Measurements from ENCODE around the gene FREM3. TPM values are rescaled to one million over a fixed set of nuclear protein-coding genes. Genes with fewer than 3 reads are reported as not detected.

The FREM3 gene
- total RNA-seq, 2 experiments from 2014 or later, result not detected

DNA sequence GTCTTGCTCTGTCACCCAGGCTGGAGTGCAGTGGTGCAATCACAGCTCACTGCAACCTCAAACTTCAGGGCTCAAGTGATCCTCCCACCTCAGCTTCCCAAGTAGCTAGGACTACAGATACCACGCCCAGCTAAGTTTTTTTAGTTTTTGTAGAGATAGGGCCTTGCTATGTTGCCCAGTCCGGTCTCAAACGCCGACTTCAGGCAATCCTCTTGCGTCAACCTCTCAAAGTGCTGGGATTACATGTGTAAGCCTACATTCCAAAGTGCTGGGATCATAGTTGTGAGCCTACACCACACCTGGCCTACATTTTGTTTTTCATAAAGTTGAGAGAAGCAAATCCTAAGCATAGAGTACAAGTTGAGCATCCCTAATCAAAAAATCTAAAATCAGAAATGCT is 144.8 kb downstream of the FREM3 start:
- Histone ChIP-seq H3K36me3 (ENCODE audit: insufficient read depth, low read length) (peaks cover 30% of the 10 kb centered on the region), H3K9me3 (ENCODE audit: control insufficient read depth in 1 of 2, insufficient read depth in 1 of 2, low read length in 2 of 2) (no peaks in the 10 kb centered on the region), H3K4me1 (ENCODE audit: insufficient read depth, low read length) (peaks cover 11% of the 10 kb centered on the region), H3K27ac (ENCODE audit: low read depth in 1 of 2, low read length in 2 of 2) (no peak overlapping the region), H3K4me3 (ENCODE audit: low read length) (no peak overlapping the region), H3K27me3 (ENCODE audit: control insufficient read depth in 1 of 2, insufficient read depth in 2 of 2, low read length in 2 of 2) (no peaks in the 10 kb centered on the region)
- Mint-ChIP-seq H3K27me3 (no peaks in the 10 kb centered on the region), H3K4me3 (no peak overlapping the region), H3K27ac (no peak overlapping the region), H3K4me1 (ENCODE audit: low read depth) (peaks cover 20% of the 10 kb centered on the region), H3K36me3 (ENCODE audit: low read depth) (peaks cover 51% of the 10 kb centered on the region), H3K9me3 (no peaks in the 10 kb centered on the region)
- intact Hi-C loops (cut with DNase I, micrococcal nuclease), result loop anchor here (5.0 kb wide), 4 partner anchors 38 to 1507 kb away; partner anchors contain the start of genes GYPA (in 1 of the 2) and SMARCA5 (in 1 of the 2)
- CTCF ChIA-PET, result no interaction called here
- DNase-seq, result no peak
- POLR2A ChIA-PET, result no interaction called here
- ATAC-seq (ENCODE audit: poor library complexity), result no peak
- no peak for TF ChIP-seq CTCF (IDR thresholded peaks at IDR 0.05)

DNA sequence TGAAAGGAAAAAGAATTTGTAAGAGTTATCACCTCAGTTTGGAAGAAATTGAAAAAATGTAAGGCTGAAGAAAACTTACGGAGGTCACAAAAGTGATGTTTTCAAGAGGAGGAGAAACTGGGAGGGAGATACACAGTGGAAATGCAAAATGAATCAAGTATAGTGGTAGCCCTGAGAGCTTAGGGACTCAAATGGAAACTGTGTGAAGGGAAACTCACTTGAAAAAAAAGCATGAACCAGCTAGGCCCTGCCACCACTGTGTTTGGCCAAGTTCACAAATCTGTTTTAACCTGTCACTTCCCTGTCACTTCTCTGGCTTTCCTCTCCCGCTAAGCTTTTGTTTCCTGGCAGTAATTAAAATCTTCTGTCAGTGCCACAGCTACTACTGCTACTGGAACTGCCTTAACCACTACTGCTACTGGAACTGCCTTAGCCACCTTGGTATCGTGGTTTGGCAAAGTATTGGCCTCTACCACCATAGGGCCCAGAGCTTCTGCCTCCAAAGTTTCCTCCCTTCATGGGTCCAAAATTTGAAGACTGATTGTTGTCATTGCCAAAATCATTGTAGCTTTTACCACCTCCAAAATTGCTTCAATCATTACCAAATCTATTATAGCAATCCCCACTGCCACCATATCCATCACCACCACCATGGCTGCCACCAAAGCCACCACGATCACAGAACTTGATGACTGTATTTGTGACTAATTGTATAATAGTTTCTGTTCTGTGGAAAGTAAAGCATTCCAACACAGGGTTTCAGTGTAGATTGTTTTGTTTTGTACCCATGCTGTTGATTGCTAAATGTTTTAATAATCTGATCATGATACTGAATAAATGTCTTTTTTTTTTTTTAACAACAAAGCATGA is 145.5 kb downstream of the FREM3 start:
- Histone ChIP-seq H3K27ac (ENCODE audit: low read depth in 1 of 2, low read length in 2 of 2) (no peak overlapping the region), H3K36me3 (ENCODE audit: insufficient read depth, low read length) (peaks cover 35% of the 10 kb centered on the region), H3K4me1 (ENCODE audit: insufficient read depth, low read length) (peaks cover 11% of the 10 kb centered on the region), H3K4me3 (ENCODE audit: low read length) (no peak overlapping the region), H3K9me3 (ENCODE audit: control insufficient read depth in 1 of 2, insufficient read depth in 1 of 2, low read length in 2 of 2) (no peaks in the 10 kb centered on the region), H3K27me3 (ENCODE audit: control insufficient read depth in 1 of 2, insufficient read depth in 2 of 2, low read length in 2 of 2) (no peaks in the 10 kb centered on the region)
- CTCF ChIA-PET, result no interaction called here
- Mint-ChIP-seq H3K4me1 (ENCODE audit: low read depth) (peaks cover 14% of the 10 kb centered on the region), H3K27ac (no peak overlapping the region), H3K36me3 (ENCODE audit: low read depth) (peaks cover 58% of the 10 kb centered on the region), H3K27me3 (no peaks in the 10 kb centered on the region), H3K9me3 (no peaks in the 10 kb centered on the region), H3K4me3 (no peak overlapping the region)
- intact Hi-C loops (cut with DNase I, micrococcal nuclease), result loop anchor here (5.0 kb wide), 4 partner anchors 38 to 1507 kb away; partner anchors contain the start of genes GYPA (in 1 of the 2) and SMARCA5 (in 1 of the 2)
- no peak for ATAC-seq (ENCODE audit: poor library complexity)
- POLR2A ChIA-PET, result interaction anchor here (0.6 to 0.7 kb wide), 2 partner anchors 9 to 27 kb away, joined by 3 read pairs; no protein-coding TSS in a partner anchor
- TF ChIP-seq CTCF (IDR thresholded peaks at IDR 0.05), result no peak
- DNase-seq, result no peak

DNA sequence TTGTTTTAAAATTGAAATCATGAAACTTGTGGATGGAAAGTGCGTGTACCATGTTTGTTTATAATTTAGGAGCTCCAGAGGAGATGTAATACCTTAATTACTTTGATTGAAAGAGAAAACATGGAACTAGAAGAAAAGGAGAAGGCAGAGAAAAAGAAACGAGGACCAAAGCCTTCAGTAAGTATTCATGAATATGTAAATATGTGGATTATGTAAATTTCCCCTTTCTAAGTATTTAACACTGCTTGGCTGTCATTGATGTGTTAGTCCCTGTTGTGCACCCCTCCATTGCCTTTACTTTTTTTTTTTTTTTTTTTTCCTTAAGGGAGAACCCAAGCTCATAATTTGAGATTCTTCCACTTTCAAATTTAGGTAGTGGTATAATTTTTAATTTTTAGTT is 150.5 kb downstream of the FREM3 start:
- ChIA-PET POLR2A (no interaction called here), CTCF (interaction anchor here (0.9 kb wide), 1 partner anchor 9 kb away, joined by 3 read pairs; no protein-coding TSS in a partner anchor)
- Histone ChIP-seq H3K27ac (ENCODE audit: low read depth in 1 of 2, low read length in 2 of 2) (no peak overlapping the region), H3K4me3 (ENCODE audit: low read length) (no peak overlapping the region), H3K9me3 (ENCODE audit: control insufficient read depth in 1 of 2, insufficient read depth in 1 of 2, low read length in 2 of 2) (no peaks in the 10 kb centered on the region), H3K27me3 (ENCODE audit: control insufficient read depth in 1 of 2, insufficient read depth in 2 of 2, low read length in 2 of 2) (no peaks in the 10 kb centered on the region), H3K36me3 (ENCODE audit: insufficient read depth, low read length) (peaks cover 85% of the 10 kb centered on the region), H3K4me1 (ENCODE audit: insufficient read depth, low read length) (no peaks in the 10 kb centered on the region)
- Mint-ChIP-seq H3K27me3 (no peaks in the 10 kb centered on the region), H3K4me1 (ENCODE audit: low read depth) (no peaks in the 10 kb centered on the region), H3K36me3 (ENCODE audit: low read depth) (peaks cover 87% of the 10 kb centered on the region), H3K27ac (no peak overlapping the region), H3K4me3 (no peak overlapping the region), H3K9me3 (no peaks in the 10 kb centered on the region)
- no peak for ATAC-seq (ENCODE audit: poor library complexity)
- no peak for TF ChIP-seq CTCF (IDR thresholded peaks at IDR 0.05)
- no peak for DNase-seq
- intact Hi-C loops (cut with DNase I, micrococcal nuclease), result no loop called here

Data from CD4-positive, alpha-beta T cell (primary cell).